Posterior vena cava (tissue), 2 donors: ENCODE measurements around the gene CD300H. TPM values are rescaled to one million over a fixed set of nuclear protein-coding genes. Genes with fewer than 3 reads are reported as not detected.
"Not testable (repeated sequence)": the region's sequence is repeated elsewhere in the genome, so short reads cannot be mapped to it uniquely, and the experiment has no call there.

Experiments
- DNase-seq: peaks from one replicate; pipeline ENCODE4 v3.0.0-alpha.2; 2020; ENCODE audit warnings: low spot score
- intact Hi-C, 2 donors: fragments of 100-400 bp; cut with DNase I; formaldehyde crosslinking; loops; one replicate each; pipeline versions ENCODE4 v1.14.1 to v1.14.2; 2022 to 2023
- total RNA-seq, 2 donors: library from RNA; stranded (reverse); fragmentation: NEBNext Ultra II Directional; extraction: Animal tissue kit (Norgen Biotek cat#: 25700); gene quantifications; one replicate each; pipeline ENCODE4 v1.2.1, GENCODE V29; 2021
- donor health status: DM: yes; HTN: yes; CAD: no.
- donor health status: DM: yes; HTN: yes; CAD: no.

Gene CD300H
- total RNA-seq, 2 donors from 2014 or later = 1.2 TPM; not detected in 1

DNA sequence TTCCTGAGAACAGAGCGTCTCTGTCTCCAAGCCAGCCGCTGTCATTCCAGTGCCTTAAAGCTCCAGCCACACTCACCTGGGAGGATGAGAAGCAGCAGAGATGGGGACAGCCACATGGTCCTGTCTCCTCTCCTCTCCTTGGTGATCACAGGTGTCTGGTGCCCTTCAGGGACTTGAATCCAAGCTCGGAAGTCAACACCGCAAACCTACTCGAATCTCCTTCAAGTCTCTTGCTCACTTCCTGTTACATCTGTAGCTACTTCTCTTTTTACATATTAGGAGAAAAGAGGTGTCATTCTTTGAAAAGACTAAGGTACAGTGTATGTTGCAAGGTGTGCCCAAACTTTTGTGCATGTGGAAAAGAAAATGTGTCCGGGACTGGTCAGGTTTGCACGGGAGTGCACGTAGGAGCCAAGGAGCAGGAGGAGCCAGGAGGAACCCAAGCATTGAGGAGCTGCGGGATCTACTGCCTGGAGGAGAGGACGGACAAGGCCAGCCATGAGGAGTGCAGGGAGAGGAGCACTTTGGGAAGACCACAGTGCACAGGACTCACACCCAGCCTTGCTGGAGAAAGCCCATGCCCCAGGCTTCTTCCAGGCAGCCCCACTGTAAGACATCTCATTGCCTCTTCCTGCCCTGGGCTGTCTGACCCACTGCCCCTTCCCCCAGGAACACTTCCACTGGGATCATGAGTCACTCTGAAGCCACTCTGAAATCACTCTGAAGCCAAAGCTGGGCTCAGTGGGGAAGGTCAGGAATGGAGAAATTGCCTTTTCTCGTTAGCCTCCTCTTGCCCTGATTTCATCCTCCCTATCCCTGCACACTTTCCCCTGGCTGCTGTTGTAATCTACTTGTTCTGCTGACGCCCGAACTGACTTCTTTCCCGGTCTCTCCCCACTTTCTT, 25.0 kb upstream of the CD300H start, which contains the start of gene CD300LD:
Gene CD300LD (minus strand): TSS at position 197 of the 904 bp plus-strand sequence. CDS start 81 bp downstream, at position 116.
- intact Hi-C loops = no loop called here
- DNase-seq = peak; percentile 46

- no peak for DNase-seq
- intact Hi-C loops = no loop called here
Measured at GRCh38 chr17:74591503-74591902, 24.2 kb upstream of the CD300H start.

- intact Hi-C loops = no loop called here
- DNase-seq = no peak
Measured at GRCh38 chr17:74585711-74586110, 18.4 kb upstream of the CD300H start.

GRCh38 chr17:74584292-74585060, 17.2 kb upstream of the CD300H start:
- peak; percentile 34 for DNase-seq
- intact Hi-C loops = no loop called here

DNA sequence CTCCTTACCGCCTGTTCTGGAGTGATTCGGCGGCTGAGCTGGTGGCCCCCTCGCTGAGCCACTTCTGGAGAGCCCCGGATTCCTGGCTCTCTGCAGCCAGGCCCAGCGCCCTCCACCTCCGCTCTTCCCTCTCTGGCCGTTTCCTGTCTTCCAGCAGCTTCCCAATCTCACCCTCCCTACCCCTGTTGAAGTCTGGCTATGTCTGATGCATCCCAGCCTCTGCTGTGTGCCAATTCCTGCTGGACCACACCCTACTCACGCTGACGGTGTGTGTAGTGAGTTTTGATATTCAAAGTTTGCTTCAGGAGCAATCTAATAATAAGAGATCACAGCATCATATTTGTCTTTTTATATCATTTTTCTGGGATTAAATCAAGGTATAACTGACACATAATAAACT, 15.3 kb upstream of the CD300H start:
- intact Hi-C loops = no loop called here
- no peak for DNase-seq

DNA sequence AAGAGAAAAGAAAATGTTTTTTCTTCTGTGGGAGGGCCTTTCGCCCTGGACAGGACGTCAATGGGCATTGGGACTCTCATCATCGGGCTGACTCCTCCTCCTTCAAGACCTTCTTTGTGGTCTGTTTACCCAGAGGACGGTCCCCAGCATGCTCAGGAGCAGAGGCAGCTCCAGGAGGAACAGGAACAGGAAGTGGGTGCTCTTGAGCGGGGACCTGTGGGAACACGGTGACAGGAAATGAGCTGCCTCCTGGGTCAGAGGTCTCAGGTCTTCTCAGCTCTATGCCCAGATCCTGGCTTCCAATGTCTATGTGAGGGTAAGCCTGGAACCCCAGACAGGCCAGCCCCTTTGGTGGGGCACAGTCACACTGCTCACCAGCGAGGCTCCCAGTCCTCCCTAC, 12.6 kb upstream of the CD300H start:
- no peak for DNase-seq
- intact Hi-C loops = no loop called here

DNA sequence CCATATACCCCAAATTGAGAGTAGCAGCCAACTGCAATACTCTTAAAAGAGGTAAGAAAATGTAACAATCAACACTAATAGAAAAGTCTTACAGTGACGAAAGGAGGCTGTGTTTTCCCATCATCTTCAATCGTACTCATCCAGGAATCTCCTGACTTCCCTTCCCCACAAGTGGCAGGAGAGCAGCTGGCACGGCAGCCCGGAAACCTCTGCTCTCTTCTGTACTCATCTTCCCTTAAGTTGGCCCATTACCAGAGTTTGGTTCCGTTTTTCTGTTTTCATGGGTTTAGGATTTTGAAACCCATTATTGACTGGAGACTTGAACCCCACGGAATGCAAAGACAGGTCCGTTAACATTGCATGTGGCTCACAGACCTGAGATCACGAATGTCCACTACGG, 11.7 kb upstream of the CD300H start:
- intact Hi-C loops = no loop called here
- DNase-seq = no peak

DNA sequence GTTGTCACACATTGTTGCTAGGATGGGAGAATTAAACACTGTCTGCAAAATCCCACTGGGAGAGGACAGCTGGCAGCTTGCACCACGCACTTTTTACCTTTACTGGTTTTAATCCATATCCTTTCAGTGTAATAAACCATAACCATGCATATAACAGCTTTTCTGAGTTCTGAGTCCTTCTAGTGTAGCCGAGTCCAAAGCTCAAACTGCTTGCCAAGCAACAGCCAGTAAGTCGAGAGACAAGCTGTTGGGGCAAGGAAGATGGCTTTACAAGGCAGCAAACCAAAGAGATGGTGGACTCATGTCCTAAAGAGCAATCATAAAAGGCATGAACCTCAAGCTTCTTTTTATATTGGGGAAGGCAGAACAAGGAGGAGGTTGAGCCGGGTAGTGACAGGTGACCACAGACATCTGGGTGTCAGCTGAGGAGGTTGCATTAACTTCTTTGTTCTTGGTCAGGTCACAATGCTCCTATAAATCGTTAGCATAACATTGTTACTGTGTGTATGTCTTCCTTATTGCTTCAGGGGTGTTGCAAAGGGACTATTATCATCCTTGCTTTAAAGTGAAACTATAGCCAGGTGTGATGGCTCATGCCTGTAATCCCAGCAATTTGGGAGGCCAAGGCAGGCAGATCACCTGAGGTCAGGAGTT, 7.3 kb upstream of the CD300H start:
- DNase-seq = no peak
- intact Hi-C loops = no loop called here

GRCh38 chr17:74573635-74574034, 6.3 kb upstream of the CD300H start:
- DNase-seq, intact Hi-C loops: not testable (repeated sequence)

DNA sequence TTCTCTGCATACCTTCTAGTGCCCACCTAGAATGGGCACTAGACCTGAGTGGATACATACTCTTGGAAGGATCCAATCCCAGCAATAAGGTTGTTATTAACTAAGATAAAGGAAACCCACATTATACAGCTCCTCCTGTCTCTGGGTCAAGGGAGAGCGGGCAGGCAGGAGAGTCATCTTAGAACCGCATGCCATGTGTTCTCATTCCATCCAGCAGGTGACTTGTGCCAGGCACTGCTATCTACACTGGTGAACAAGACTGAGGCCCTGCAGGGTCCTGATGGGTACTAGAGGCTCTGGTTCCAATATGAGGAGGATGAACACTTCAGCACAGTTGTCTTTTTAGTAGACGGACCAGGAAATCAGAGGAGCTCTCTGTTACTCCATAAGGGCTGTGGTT, 5.9 kb upstream of the CD300H start:
- intact Hi-C loops = no loop called here
- no peak for DNase-seq

DNA sequence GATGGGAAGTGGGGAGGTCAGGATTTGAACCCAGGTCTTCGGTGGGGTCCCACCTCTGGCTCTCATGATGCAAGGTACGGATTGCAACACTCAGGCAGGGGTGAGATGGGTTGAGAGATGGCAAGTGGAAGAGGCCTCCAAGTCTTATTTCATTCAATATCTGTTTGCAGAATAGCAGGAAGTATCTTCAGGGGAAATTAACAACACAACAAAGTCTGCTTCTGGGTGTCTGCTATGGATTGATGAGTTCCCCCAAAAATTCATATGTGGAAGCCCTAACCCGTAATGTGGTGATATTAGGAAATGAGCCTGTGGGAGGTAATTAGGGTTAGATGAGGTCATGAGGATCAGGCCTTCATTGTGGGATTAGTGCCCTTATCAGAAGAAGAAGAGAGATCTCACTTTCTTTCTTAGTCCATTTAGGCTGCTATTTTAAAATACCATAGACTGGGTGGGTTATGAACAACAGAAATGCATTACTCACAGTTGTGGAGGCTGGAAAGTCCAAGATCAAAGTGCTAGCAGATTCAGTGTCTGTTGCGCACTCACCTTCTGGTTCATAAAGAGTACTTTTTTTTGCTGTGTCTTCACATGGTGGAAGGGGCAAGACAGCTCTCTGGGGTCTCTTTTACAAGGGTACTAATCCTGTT, 4.4 kb upstream of the CD300H start:
- intact Hi-C loops = no loop called here
- no peak for DNase-seq

DNA sequence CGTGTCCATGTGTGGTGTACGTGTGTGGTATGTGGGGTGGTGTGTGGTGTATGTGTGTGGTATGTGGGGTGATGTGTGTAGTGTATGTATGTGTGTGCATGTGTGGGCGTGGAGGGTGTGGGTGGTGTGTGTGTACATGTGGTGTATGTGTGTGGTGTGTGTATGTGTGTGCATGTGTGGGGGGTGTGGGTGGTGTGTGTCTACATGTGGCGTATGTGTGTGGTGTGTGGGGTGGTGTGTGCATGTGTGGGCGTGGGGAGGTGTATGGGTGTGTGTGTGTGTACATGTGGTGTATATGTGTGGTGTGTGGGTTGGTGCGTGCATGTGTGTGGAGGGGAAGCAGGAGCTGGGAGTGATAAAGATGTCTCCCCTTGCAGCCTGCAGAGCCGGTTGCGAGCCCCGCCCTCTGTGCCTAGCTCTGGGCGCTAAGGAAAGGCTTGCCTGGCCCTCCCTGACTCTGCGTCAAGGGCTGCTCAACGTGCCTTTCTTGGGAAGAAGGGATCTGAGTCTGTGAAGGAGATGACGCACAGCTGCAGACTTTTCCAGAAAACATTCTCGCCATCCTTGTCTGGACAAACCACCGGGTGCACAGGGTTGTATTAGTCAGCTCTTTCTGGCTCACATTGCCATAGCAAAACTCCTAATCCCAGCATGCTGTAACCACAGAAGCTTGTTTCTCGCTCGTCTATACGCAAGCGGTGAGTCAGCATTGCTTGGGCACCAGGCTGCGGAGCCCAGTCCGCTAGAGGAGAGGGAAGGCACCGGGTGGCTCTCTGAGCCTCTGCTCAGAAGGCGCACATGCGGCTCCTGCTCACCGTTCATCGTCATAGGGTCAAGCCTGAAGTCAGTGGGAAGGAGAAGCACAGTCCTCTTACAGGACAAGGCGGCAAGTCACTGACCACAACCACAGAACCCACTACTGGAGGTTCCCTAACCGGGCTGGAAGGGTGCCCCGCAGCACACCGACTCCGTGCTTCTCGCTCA, 2.0 kb upstream of the CD300H start:
- peak; percentile 95 for DNase-seq
- intact Hi-C loops = no loop called here

DNA sequence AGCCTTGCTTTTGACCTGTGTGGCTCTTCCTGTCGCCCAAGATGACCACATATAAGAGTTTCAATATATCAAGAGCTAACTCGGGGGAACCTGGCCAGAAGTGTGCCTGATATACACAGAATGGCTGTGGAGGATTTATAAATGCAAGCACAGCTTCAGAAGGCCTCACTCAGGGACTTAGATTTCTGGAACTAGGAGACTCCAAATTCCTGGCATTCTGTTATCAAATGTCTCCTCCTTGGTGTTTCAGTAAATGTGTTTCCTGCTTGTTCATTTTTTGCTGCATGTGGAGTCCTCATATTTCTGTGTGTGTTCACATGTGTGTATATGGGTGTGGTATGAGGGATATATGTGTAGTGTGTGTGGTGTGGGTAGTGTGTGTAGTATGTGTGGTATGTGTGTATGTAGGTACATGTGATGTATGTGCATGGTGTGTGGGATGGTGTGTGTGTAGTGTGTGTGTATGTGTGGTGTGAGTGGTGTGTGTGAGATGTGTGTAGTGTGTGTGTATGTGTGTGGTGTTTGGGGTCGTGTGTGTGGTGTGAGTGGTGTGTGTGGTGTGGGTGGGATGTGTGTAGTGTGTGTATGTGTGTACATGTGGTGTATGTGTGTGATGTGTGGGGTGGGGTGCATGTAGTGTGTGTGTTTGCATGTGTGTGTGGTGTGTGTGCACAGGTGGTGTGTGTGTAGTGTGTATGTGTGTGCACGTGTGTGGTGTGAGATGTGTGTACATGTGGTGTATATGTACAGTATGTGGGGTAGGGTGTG, 981 bp upstream of the CD300H start:
- no peak for DNase-seq
- intact Hi-C loops = no loop called here

GRCh38 chr17:74566132-74566753, 1.1 kb downstream of the CD300H start:
- intact Hi-C loops = no loop called here
- DNase-seq = no peak

DNA sequence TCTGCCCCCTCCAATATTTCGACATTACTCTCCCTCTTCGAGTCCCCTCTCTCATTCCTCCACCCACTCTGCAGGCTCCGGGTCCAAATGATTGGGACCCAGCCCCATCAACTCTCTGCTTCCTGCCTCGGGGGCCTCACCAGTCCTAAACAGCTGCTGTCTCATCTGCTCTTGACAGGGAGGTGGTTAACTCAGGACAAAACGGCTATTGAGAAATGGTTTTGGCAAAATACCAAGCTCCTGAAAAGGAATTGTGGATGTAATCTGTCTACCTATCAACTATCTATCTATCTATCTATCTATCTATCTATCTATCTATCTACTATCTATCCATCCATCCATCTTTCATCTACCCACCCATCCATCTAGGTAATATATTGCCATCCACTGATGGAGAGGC, 2.2 kb downstream of the CD300H start:
- DNase-seq = no peak
- intact Hi-C loops = no loop called here

GRCh38 chr17:74563358-74563757, 4.0 kb downstream of the CD300H start:
- intact Hi-C loops = no loop called here
- no peak for DNase-seq

- DNase-seq = no peak
- intact Hi-C loops = no loop called here
Measured at GRCh38 chr17:74561586-74561985, 5.7 kb downstream of the CD300H start.
